Effector memory CD4-positive, alpha-beta T cell (primary cell): ENCODE data around the gene LAMA4.

Experiments used
- DNase-seq, 3 donors: peaks; one replicate each; pipeline ENCODE4 v3.0.0-alpha.2; 2020
- H3K27ac ChIP-seq: 2 replicates; pipeline ENCODE4 v1.7.0; 2013; ENCODE audit warnings: mild to moderate bottlenecking, low read length, moderate library complexity; ENCODE audit not compliant: insufficient read depth, poor library complexity, severe bottlenecking
- H3K27me3 ChIP-seq: replicated peaks from 2 replicates; pipeline ENCODE4 v1.7.0; 2013; ENCODE audit warnings: mild to moderate bottlenecking, low read length; ENCODE audit not compliant: insufficient read depth, control insufficient read depth, poor library complexity, severe bottlenecking
- H3K36me3 ChIP-seq: 2 replicates; pipeline ENCODE4 v1.7.0; 2013; ENCODE audit warnings: mild to moderate bottlenecking, low read length, moderate library complexity; ENCODE audit not compliant: control insufficient read depth, insufficient read depth
- H3K4me1 ChIP-seq: 2 replicates; pipeline ENCODE4 v1.7.0; 2013; ENCODE audit warnings: low read length, mild to moderate bottlenecking; ENCODE audit not compliant: control insufficient read depth, insufficient read depth, poor library complexity, severe bottlenecking
- H3K4me3 ChIP-seq: 2 replicates; pipeline ENCODE4 v1.7.0; 2013; ENCODE audit warnings: low read length, low read depth, mild to moderate bottlenecking; ENCODE audit not compliant: insufficient read depth, poor library complexity, severe bottlenecking
- H3K9me3 ChIP-seq: 2 replicates; pipeline ENCODE4 v1.7.0; 2013; ENCODE audit warnings: mild to moderate bottlenecking, low read length, moderate library complexity; ENCODE audit not compliant: control insufficient read depth

Gene LAMA4

DNA sequence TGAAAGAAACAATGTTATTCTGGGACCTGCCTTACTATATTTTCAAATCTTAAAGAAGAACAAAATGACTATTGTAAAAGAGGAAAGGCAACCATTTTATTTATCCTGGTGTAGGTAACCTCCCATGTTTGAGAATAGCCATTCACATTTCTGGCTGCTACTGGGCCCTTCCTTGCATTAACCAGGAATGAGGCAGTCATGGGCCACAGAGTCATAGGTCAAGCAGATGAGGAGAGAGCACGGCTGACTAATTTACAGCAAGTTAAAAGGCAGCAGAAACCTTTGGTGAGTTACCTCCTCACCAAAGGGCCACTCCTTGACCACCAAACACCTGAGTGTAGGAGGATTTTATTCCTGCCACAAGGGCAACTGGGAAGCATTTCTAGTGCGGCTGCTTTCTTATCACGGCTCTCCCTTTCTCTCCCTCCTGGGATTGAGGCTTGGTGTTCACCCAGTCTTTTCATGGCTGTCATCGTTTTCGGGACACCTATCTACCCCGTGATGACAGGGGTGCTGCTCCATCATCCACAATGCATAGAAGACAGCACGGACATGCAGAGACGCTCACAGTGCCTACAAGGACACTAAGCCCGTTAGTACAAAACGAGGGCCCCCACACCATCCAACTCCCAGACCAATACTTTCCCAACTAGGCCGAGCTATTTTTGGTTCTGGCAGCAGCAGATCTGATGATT, 4.4 kb upstream of the LAMA4 start:
- H3K36me3 ChIP-seq = no peaks in the 10 kb centered on the region
- no peaks in the 10 kb centered on the region for H3K27me3 ChIP-seq
- H3K9me3 ChIP-seq = no peaks in the 10 kb centered on the region
- no peak overlapping the region for H3K27ac ChIP-seq
- no peak overlapping the region for H3K4me3 ChIP-seq
- DNase-seq = no peak
- no peaks in the 10 kb centered on the region for H3K4me1 ChIP-seq

DNA sequence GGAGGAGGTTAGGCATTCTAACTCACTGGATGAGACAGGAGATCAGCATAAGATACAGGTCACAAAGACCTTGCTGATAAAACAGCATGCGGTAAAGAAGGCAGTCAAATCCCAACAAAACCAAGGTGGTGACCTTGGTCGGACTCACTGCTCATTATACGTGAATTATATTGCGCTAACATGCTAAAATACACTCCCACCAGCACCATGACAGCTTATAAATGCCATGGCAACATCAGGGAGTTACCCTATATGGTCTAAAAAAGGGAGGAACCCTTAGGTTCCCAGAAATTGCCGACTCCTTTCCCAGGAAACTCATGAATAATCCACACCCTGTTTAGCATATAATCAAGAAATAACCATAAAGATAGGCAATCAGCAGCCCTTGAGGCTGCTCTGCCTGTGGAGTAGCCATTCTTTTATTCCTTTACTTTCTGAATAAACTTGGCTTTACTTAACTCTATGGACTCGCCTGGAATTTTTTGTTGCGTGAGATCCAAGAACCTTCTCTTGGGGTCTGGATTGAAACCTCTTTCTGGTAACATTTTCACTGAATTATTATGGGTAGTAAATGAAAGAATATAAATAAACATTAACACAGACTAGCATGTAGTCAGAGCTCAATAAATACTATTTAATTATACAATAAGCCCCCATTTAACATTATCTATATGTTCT, 3.0 kb upstream of the LAMA4 start:
- Histone ChIP-seq H3K4me1 (no peaks in the 10 kb centered on the region), H3K36me3 (no peaks in the 10 kb centered on the region), H3K4me3 (no peak overlapping the region), H3K9me3 (no peaks in the 10 kb centered on the region), H3K27ac (no peak overlapping the region), H3K27me3 (no peaks in the 10 kb centered on the region)
- DNase-seq = no peak

DNA sequence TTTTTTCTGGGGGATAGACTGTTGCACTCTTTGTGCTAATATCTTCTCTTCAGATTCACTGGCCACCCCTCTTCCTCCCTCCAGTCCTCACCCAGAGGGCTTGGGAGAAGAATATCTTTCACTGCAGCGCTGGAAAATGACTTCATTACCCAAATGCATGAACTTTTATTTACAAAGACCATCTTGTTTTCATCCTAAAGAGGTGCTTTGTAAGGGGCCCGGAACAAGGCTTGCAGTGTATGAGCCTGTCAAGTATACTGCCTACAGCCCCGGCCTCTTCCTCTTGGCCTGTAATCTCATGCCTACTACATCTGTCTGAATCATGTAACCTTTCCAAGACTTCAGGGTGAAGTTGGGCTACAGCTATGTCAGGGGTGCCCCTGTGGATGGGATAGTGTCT, 554 bp upstream of the LAMA4 start:
- Histone ChIP-seq H3K9me3 (no peaks in the 10 kb centered on the region), H3K4me3 (no peak overlapping the region), H3K36me3 (no peaks in the 10 kb centered on the region), H3K27ac (no peak overlapping the region), H3K4me1 (no peaks in the 10 kb centered on the region), H3K27me3 (no peaks in the 10 kb centered on the region)
- no peak for DNase-seq

DNA sequence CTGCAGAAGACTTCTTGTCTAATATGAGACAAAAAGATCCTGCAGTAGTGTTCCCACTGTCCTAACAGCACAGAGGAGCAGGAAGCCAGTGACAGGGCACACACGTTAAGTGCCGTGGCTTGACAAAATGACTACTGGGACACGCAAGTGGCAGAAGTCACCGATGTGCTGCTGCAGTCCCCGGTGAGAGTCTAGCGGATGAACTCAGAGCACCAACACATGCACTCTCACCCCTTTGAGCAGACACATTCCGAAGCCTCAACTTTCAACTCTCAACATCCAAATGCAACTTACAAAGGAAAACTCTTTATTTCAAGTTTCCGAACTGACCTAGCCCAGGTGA, 898 bp downstream of the LAMA4 start:
- peak overlapping the region; percentile 15 for H3K4me3 ChIP-seq
- H3K4me1 ChIP-seq = no peaks in the 10 kb centered on the region
- no peaks in the 10 kb centered on the region for H3K36me3 ChIP-seq
- H3K27me3 ChIP-seq = no peaks in the 10 kb centered on the region
- no peak for DNase-seq
- H3K27ac ChIP-seq = no peak overlapping the region
- no peaks in the 10 kb centered on the region for H3K9me3 ChIP-seq

DNA sequence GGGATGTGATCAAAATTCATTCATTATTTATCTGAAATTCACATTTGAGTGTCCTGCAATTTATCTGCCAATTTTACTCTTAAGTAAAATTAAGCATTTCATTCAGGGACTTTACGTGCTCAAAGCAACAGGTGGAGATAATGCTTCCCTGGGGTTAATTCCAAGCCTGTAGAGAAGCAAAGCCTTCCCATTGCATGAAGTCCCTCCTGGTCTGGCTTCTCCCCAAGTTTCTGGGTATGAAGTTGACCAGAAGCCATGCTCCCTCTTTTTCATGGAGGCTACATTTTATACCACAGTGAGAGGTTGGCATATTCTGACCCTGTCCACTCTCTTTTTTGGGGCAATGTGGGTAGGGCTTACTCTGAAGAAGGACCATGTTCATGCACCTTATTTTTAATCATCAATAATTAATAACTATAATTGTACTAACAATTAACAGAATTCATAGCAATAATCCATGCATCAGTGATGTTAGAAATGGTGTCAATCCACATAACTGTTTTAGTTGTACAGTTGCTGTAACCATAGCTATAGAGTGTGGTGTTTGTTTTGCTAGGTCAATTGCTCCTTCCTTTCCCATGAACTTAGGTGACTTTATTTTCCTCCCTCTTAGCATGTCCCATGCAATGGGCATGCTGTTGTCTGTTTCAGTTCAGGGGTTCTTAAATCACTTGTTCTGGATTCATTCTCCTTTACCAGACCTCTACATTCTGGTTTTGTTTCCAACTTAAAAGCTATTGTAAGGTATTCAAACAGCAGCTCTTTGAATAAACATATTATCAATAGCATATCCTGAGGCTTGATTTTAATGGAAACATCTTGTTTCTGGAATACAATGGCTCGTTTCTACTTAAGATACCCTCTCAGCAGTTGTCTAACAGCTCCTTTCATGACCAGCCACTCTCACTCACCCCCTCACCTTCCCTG, 1.5 kb downstream of the LAMA4 start:
- no peak for DNase-seq
- H3K27ac ChIP-seq = no peak overlapping the region
- no peaks in the 10 kb centered on the region for H3K36me3 ChIP-seq
- H3K4me1 ChIP-seq = no peaks in the 10 kb centered on the region
- no peak overlapping the region for H3K4me3 ChIP-seq
- H3K27me3 ChIP-seq = no peaks in the 10 kb centered on the region
- no peaks in the 10 kb centered on the region for H3K9me3 ChIP-seq

DNA sequence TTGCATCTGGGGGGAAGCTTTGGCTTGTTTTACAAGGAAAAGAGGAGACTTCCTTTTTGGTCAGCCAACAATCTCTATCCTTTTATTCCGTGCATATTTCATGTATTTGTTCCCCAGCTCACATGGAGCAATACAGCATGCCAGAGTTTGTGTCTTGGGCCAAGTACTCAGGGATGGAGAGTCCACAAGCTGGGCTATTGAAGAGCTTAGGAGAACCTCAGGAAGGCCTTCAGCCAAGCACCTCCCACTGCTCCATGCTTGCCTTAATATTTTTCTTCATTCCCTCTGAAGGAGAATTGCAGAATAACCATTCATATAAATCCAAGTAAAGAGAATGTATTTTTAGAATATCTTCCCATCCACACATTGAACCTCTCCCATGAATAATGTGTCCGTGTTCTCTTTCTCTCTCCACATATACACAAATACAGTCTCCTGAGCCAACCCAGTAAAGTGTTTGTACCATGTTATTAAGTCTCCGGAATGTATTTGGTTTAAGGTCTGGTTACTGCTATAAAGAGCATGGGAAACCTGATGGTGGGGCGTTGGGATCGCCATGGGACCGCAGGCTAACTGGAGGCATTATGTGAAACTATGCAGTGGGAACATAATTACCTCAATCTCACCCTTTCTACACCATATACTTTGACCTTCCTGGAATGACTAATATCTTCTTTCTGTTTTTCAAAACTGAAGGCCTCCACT, 3.0 kb downstream of the LAMA4 start:
- H3K27me3 ChIP-seq = no peaks in the 10 kb centered on the region
- no peak overlapping the region for H3K4me3 ChIP-seq
- DNase-seq = no peak
- no peaks in the 10 kb centered on the region for H3K4me1 ChIP-seq
- no peaks in the 10 kb centered on the region for H3K36me3 ChIP-seq
- H3K9me3 ChIP-seq = no peaks in the 10 kb centered on the region
- H3K27ac ChIP-seq = no peak overlapping the region

DNA sequence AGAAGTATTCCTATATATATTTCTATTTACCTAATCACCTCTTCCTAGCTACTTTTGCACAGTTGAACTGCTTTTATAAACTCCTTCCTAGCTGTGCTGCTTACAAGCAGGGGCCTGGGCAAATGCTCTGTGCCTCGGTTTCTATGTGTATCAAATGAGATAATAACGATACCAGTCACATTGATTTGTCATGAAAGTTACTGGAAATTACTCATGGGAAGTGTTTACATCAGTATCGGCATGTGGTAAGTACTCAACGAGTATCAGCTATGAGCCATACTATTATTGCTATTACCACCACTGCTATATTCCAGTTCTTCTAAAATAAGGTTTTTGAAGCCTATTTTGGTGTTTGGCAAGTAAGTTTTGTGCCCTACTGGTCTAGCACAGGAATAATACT, 4.9 kb downstream of the LAMA4 start:
- Histone ChIP-seq H3K4me1 (no peaks in the 10 kb centered on the region), H3K27me3 (no peaks in the 10 kb centered on the region), H3K36me3 (no peaks in the 10 kb centered on the region), H3K4me3 (no peak overlapping the region), H3K9me3 (no peaks in the 10 kb centered on the region), H3K27ac (no peak overlapping the region)
- no peak for DNase-seq

DNA sequence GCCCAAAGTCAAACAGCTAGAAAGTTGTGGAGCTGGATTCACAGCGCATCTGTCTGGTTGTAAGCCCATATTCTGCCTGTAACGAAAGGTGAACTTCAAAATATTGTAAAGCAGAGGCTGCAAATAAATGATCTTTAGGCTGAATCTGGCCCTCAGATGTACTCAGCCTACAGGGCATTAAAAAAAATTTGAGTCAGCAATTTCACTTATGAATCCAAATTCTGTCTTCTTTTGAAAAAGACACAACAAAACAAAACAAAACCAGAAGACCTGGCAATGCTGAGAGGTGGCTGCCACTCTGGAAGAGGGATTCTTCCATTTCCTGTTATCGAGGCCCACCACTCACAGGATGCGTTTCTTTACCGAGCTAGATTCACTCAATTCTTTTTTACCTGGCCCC, 7.1 kb downstream of the LAMA4 start:
- no peaks in the 10 kb centered on the region for H3K9me3 ChIP-seq
- H3K4me3 ChIP-seq = no peak overlapping the region
- no peaks in the 10 kb centered on the region for H3K36me3 ChIP-seq
- DNase-seq = no peak
- no peak overlapping the region for H3K27ac ChIP-seq
- H3K4me1 ChIP-seq = no peaks in the 10 kb centered on the region
- H3K27me3 ChIP-seq = no peaks in the 10 kb centered on the region

DNA sequence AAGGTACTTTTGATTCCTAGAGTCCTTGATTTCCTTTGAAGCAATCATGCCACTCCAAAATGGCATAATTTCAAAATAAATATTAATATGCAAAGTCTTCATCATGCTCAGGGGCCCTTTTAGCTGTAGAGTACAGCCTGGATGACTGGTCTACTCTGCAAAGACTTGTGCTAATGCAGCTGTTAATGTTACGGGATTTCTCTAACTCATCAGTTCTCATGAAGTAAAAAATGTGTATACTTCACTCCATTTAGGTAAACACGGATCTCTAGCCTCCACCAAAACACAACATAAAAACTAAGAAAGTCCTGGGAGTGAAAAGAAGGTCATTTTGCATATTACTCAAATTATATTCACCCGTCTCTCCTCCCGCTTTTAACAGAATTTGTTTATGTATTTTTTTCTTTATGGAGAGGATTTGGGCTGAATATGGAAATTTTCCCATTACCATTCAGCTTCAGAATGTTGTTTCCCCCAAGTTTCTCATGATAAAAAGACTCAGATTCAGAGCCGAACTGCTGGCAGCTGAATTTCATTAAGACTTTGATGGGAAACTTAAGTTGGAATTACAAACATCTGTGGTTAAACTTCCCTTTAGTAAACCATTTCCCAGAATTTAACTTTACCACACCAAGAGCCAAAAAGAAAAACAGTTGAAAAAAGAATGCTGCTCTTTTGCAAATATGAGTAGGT, 8.7 kb downstream of the LAMA4 start:
- Histone ChIP-seq H3K27me3 (no peaks in the 10 kb centered on the region), H3K27ac (no peak overlapping the region), H3K9me3 (no peaks in the 10 kb centered on the region), H3K4me1 (no peaks in the 10 kb centered on the region), H3K36me3 (no peaks in the 10 kb centered on the region), H3K4me3 (no peak overlapping the region)
- DNase-seq = no peak
